HEK293T (cell line): ENCODE data around the gene PDSS2.

Source experiments
- CTCF ChIA-PET: fragments of 350-600 bp; formaldehyde crosslinking; extraction: SDS; loops from one replicate; lab custom pipeline; 2021; ENCODE audit warnings: antibody characterized with exemption, inconsistent platforms; lab: Yijun Ruan, JAX
- POLR2A ChIA-PET: fragments of 350-600 bp; formaldehyde crosslinking; extraction: SDS; loops from one replicate; lab custom pipeline; 2020; ENCODE audit warnings: antibody characterized with exemption, inconsistent platforms; lab: Yijun Ruan, JAX
- DNase-seq: peaks from one replicate; pipeline ENCODE4 v3.0.0; 2012; ENCODE audit warnings: mixed read lengths; ENCODE audit errors: extremely low spot score
- ARNT ChIP-seq: fragments of 450-650 bp; IDR thresholded peaks from 2 replicates; pipeline ENCODE4 v1.6.1; 2017; ENCODE audit warnings: mild to moderate bottlenecking
- BHLHE40 ChIP-seq: fragments of 450-650 bp; IDR thresholded peaks from 2 replicates; pipeline ENCODE4 v1.6.1; 2016; ENCODE audit warnings: mild to moderate bottlenecking, moderate library complexity, borderline replicate concordance
- CTBP1 ChIP-seq: fragments of 450-650 bp; IDR thresholded peaks from 2 replicates; pipeline ENCODE4 v1.6.1; 2016; ENCODE audit warnings: borderline replicate concordance
- ELF4 ChIP-seq: fragments of 450-650 bp; IDR thresholded peaks from 2 replicates; pipeline ENCODE4 v1.6.1; 2017; ENCODE audit warnings: antibody characterized with exemption
- FOXA1 ChIP-seq: fragments of 450-650 bp; IDR thresholded peaks from 2 replicates; pipeline ENCODE4 v1.6.1; 2016; ENCODE audit warnings: mild to moderate bottlenecking
- FOXK2 ChIP-seq: fragments of 450-650 bp; IDR thresholded peaks from 2 replicates; pipeline ENCODE4 v1.6.1; 2016; ENCODE audit warnings: mild to moderate bottlenecking
- FOXM1 ChIP-seq: fragments of 450-650 bp; IDR thresholded peaks from 2 replicates; pipeline ENCODE4 v1.6.1; 2017; ENCODE audit warnings: mild to moderate bottlenecking, borderline replicate concordance
- HDGF ChIP-seq: fragments of 450-650 bp; IDR thresholded peaks from 2 replicates; pipeline ENCODE4 v1.6.1; 2017; ENCODE audit warnings: antibody characterized with exemption, borderline replicate concordance
- L3MBTL2 ChIP-seq: fragments of 450-650 bp; conservative IDR thresholded peaks from 2 replicates; pipeline ENCODE4 v1.6.1; 2016; ENCODE audit warnings: mild to moderate bottlenecking
- LEF1 ChIP-seq: fragments of 450-650 bp; IDR thresholded peaks from 2 replicates; pipeline ENCODE4 v1.6.1; 2017; ENCODE audit warnings: mild to moderate bottlenecking, borderline replicate concordance
- NFRKB ChIP-seq: fragments of 450-650 bp; IDR thresholded peaks from 2 replicates; pipeline ENCODE4 v1.6.1; 2016; ENCODE audit warnings: mild to moderate bottlenecking, moderate library complexity
- PKNOX1 ChIP-seq: fragments of 450-650 bp; IDR thresholded peaks from 2 replicates; pipeline ENCODE4 v1.6.1; 2016
- SP1 ChIP-seq: fragments of 450-650 bp; IDR thresholded peaks from 2 replicates; pipeline ENCODE4 v1.6.1; 2017
- SUZ12 ChIP-seq: fragments of 450-650 bp; IDR thresholded peaks from 2 replicates; pipeline ENCODE4 v1.6.1; 2016; ENCODE audit warnings: mild to moderate bottlenecking
- TARDBP ChIP-seq: fragments of 450-650 bp; IDR thresholded peaks from 2 replicates; pipeline ENCODE4 v1.6.1; 2016
- ZNF384 ChIP-seq: fragments of 450-650 bp; IDR thresholded peaks from 2 replicates; pipeline ENCODE4 v1.6.1; 2016

Gene PDSS2

GRCh38 chr6:107321793-107322192 is 137.6 kb downstream of the PDSS2 start:
- no peak for DNase-seq
- TF ChIP-seq L3MBTL2 (no peak), ZNF384 (no peak), SP1 (no peak), ARNT (no peak), HDGF (no peak), LEF1 (no peak), PKNOX1 (no peak), SUZ12 (no peak), CTBP1 (no peak), FOXK2 (no peak), BHLHE40 (no peak), TARDBP (no peak), NFRKB (no peak)
- ChIA-PET POLR2A (no interaction called here), CTCF (no interaction called here)

- ChIA-PET CTCF (interaction anchor here (0.7 kb wide), 1 partner anchor 139 kb away, joined by 3 read pairs; no protein-coding TSS in a partner anchor), POLR2A (interaction anchor here (1.4 kb wide), 1 partner anchor 139 kb away, joined by 4 read pairs; the partner anchor contains the start of gene PDSS2)
- TF ChIP-seq PKNOX1 (no peak), LEF1 (no peak), FOXM1 (no peak), ARNT (no peak), BHLHE40 (no peak), TARDBP (no peak), SP1 (no peak), ZNF384 (no peak), FOXK2 (no peak), NFRKB (no peak), FOXA1 (no peak), L3MBTL2 (no peak), HDGF (no peak), CTBP1 (no peak)
- DNase-seq, result no peak
These were observed 139.3 kb downstream of the PDSS2 start for GRCh38 chr6:107319906-107320530.

- TF ChIP-seq PKNOX1 (no peak), L3MBTL2 (no peak), CTBP1 (no peak), TARDBP (no peak), FOXK2 (no peak), LEF1 (no peak), ZNF384 (no peak), SUZ12 (no peak), ELF4 (no peak), SP1 (no peak), HDGF (no peak), ARNT (no peak)
- peak; percentile 72 for DNase-seq
- ChIA-PET CTCF (interaction anchor here (0.6 to 1.5 kb wide), 21 partner anchors 9 to 530 kb away, joined by 3 to 7 read pairs (median 4); partner anchors contain the start of gene PDSS2), POLR2A (interaction anchor here (0.7 to 1.8 kb wide), 5 partner anchors 141 to 204 kb away, joined by 3 to 13 read pairs (median 3); partner anchors contain the start of genes BEND3 and PDSS2)
These were observed 141.1 kb downstream of the PDSS2 start for GRCh38 chr6:107318100-107318736.

GRCh38 chr6:107315114-107315513 is 144.2 kb downstream of the PDSS2 start:
- ChIA-PET CTCF (no interaction called here), POLR2A (no interaction called here)
- TF ChIP-seq SUZ12 (no peak), HDGF (no peak), FOXK2 (no peak), FOXM1 (no peak)
- DNase-seq, result no peak

GRCh38 chr6:107314531-107314939 is 144.8 kb downstream of the PDSS2 start:
- TF ChIP-seq FOXK2, result no peak
- no peak for TF ChIP-seq ZNF384
- no peak for TF ChIP-seq FOXA1
- no peak for TF ChIP-seq ARNT
- no peak for TF ChIP-seq HDGF
- no peak for TF ChIP-seq TARDBP
- no peak for TF ChIP-seq ELF4
- TF ChIP-seq PKNOX1, result no peak
- no peak for TF ChIP-seq L3MBTL2
- no peak for TF ChIP-seq FOXM1
- no peak for TF ChIP-seq SP1
- TF ChIP-seq CTBP1, result no peak
- no peak for TF ChIP-seq NFRKB
- TF ChIP-seq LEF1, result no peak
- TF ChIP-seq SUZ12, result no peak
- no peak for DNase-seq
- ChIA-PET CTCF (no interaction called here), POLR2A (no interaction called here)
